ENCODE data around the gene RPRD1B. TPM values are rescaled to one million over a fixed set of nuclear protein-coding genes. Genes with fewer than 3 reads are reported as not detected.

The RPRD1B gene
- total and polyA plus RNA-seq, 2 of the 13 experiments (the other 11 are each of a cell fraction or from before 2014, with no cell fraction given) = 31.1 to 41.5 TPM

GRCh38 chr20:38057351-38057972, 23.9 kb downstream of the RPRD1B start (continued):
- TF ChIP-seq ZNF550 (CRISPR knock-in tag; IDR thresholded peaks at IDR 0.05; ENCODE audit: borderline replicate concordance) (0 out of 2 replicates have a peak, but pooled peaks have one; percentile 29), KDM4B (CRISPR knock-in tag; IDR thresholded peaks at IDR 0.05) (0 out of 2 replicates have a peak, but pooled peaks have one; percentile 57), CBX1 (IDR thresholded peaks at IDR 0.05; ENCODE audit: low read depth) (no peak), ZSCAN5A (CRISPR knock-in tag; IDR thresholded peaks at IDR 0.05; ENCODE audit: borderline replicate concordance) (no peak), TFDP2 (CRISPR knock-in tag; IDR thresholded peaks at IDR 0.05) (no peak), ZNF326 (CRISPR knock-in tag; IDR thresholded peaks at IDR 0.05; ENCODE audit: borderline replicate concordance) (no peak), HNRNPL (IDR thresholded peaks at IDR 0.05; ENCODE audit: low read depth, low read length) (no peak), HNRNPLL (IDR thresholded peaks at IDR 0.05; ENCODE audit: low read depth, low read length, poor library complexity, severe bottlenecking) (no peak), ZNF724P (CRISPR knock-in tag; IDR thresholded peaks at IDR 0.05; ENCODE audit: borderline replicate concordance) (no peak), ZNF558 (CRISPR knock-in tag; IDR thresholded peaks at IDR 0.05; ENCODE audit: borderline replicate concordance) (no peak), DRAP1 (CRISPR knock-in tag; IDR thresholded peaks at IDR 0.05) (peak; percentile 30; the same call in 1 of the 2 replicates), SALL1 (CRISPR knock-in tag; IDR thresholded peaks at IDR 0.05) (peak; percentile 19; the same call in 1 of the 2 replicates), PREB (CRISPR knock-in tag; IDR thresholded peaks at IDR 0.05) (no peak), ZNF382 (CRISPR knock-in tag; IDR thresholded peaks at IDR 0.05; ENCODE audit: borderline replicate concordance) (no peak), ZNF337 (CRISPR knock-in tag; IDR thresholded peaks at IDR 0.05; ENCODE audit: borderline replicate concordance, low read depth) (no peak), ZFP37 (CRISPR knock-in tag; IDR thresholded peaks at IDR 0.05; ENCODE audit: borderline replicate concordance) (no peak), NFE2 (CRISPR knock-in tag; IDR thresholded peaks at IDR 0.05) (no peak), POGZ (CRISPR knock-in tag; IDR thresholded peaks at IDR 0.05) (no peak), ZFP90 (CRISPR knock-in tag; IDR thresholded peaks at IDR 0.05; ENCODE audit: borderline replicate concordance) (no peak), ZXDC (CRISPR knock-in tag; IDR thresholded peaks at IDR 0.05) (no peak), PLRG1 (conservative IDR thresholded peaks at IDR 0.05) (no peak), JUNB (CRISPR knock-in tag; IDR thresholded peaks at IDR 0.05; ENCODE audit: borderline replicate concordance) (no peak), MED13 (CRISPR knock-in tag; IDR thresholded peaks at IDR 0.05) (no peak), KLF16 (CRISPR knock-in tag; IDR thresholded peaks at IDR 0.05) (peak in 1 of 2 experiments; percentile 45; a peak in 1 of 4 replicates)
